T-cell (primary cell): ENCODE data around the gene CST7. TPM values are rescaled to one million over a fixed set of nuclear protein-coding genes. Genes with fewer than 3 reads are reported as not detected.

Experiments
- ATAC-seq, 4 experiments: fragments of 200-7000 bp in 3 of 4; fragments of 150-1000 bp in 1 of 4; cut with Tn5 transposase; replicated peaks in 1 of 4; 1 replicate in 3 of 4; 2 replicates in 1 of 4; pipeline ENCODE4 v1.10.0; 2021; ENCODE audit warnings: moderate library complexity in 3 of 4, mild to moderate bottlenecking in 2 of 4, moderate number of reproducible peaks in 1 of 4
- CTCF ChIA-PET, 2 donors: fragments of 300-600 bp; sonication (Branson Sonifier 250); formaldehyde crosslinking; loops; one replicate each; lab custom pipeline; 2022; ENCODE audit warnings: antibody characterized with exemption in 2 of 2; lab: Charles Lee
- POLR2A ChIA-PET, 2 donors: fragments of 300-600 bp; sonication (Branson Sonifier 250); formaldehyde crosslinking; loops; one replicate each; lab custom pipeline; 2022; ENCODE audit warnings: antibody characterized with exemption in 2 of 2; lab: Charles Lee
- DNase-seq, 35 experiments: peaks; one replicate each; pipeline versions ENCODE4 v3.0.0 to v3.0.0-alpha.2; 2013 to 2023
- H3K27ac ChIP-seq: one replicate; pipeline ENCODE4 v1.5.1; 2013; ENCODE audit warnings: low read length
- H3K27me3 ChIP-seq, 2 experiments: replicated peaks in 1 of 2; 1 replicate in 1 of 2; 2 replicates in 1 of 2; pipeline versions ENCODE4 v1.6.1 to v1.7.0; 2013; ENCODE audit warnings: low read length in 1 of 2, mixed read lengths in 1 of 2; ENCODE audit not compliant: control insufficient read depth in 2 of 2, insufficient read depth in 2 of 2; ENCODE audit errors: extremely low read depth in 1 of 2
- H3K36me3 ChIP-seq, 2 donors: 1 replicate in 1 of 2; 2 replicates in 1 of 2; pipeline versions ENCODE4 v1.6.1 to v1.7.0; 2013; ENCODE audit warnings: low read length in 1 of 2; ENCODE audit not compliant: control insufficient read depth in 2 of 2, insufficient read depth in 1 of 2; ENCODE audit errors: extremely low read depth in 1 of 2
- H3K4me1 ChIP-seq, 2 experiments: 1 replicate in 1 of 2; 2 replicates in 1 of 2; pipeline versions ENCODE4 v1.6.1 to v1.7.0; 2013; ENCODE audit warnings: low read length in 2 of 2, mixed read lengths in 1 of 2; ENCODE audit not compliant: insufficient read depth in 2 of 2, control insufficient read depth in 1 of 2; ENCODE audit errors: extremely low read depth in 1 of 2
- H3K4me3 ChIP-seq, 2 donors: 1 replicate in 1 of 2; 2 replicates in 1 of 2; pipeline versions ENCODE4 v1.5.1 to v1.7.0; 2013; ENCODE audit warnings: mild to moderate bottlenecking in 2 of 2, low read length in 1 of 2, moderate library complexity in 1 of 2; ENCODE audit not compliant: control insufficient read depth in 1 of 2; ENCODE audit errors: extremely low read depth in 1 of 2
- H3K9me3 ChIP-seq: 2 replicates; pipeline ENCODE4 v1.7.0; 2013
- H3K27ac Mint-ChIP-seq, 2 donors: one replicate each; pipeline ENCODE4 v1.8.0; 2020 to 2021; ENCODE audit warnings: mild to moderate bottlenecking in 2 of 2, mixed read lengths in 2 of 2
- H3K27me3 Mint-ChIP-seq, 2 donors: one replicate each; pipeline ENCODE4 v1.8.0; 2021 to 2022; ENCODE audit warnings: mixed read lengths in 2 of 2
- H3K36me3 Mint-ChIP-seq: one replicate; pipeline ENCODE4 v1.8.0; 2021; ENCODE audit warnings: mixed read lengths
- H3K4me1 Mint-ChIP-seq, 3 donors: one replicate each; pipeline ENCODE4 v1.8.0; 2020 to 2022; ENCODE audit warnings: mixed read lengths in 3 of 3, mild to moderate bottlenecking in 1 of 3
- H3K4me3 Mint-ChIP-seq, 3 donors: one replicate each; pipeline ENCODE4 v1.8.0; 2020 to 2022; ENCODE audit warnings: mild to moderate bottlenecking in 3 of 3, mixed read lengths in 3 of 3, moderate library complexity in 3 of 3
- H3K9me3 Mint-ChIP-seq, 3 donors: one replicate each; pipeline ENCODE4 v1.8.0; 2020 to 2022; ENCODE audit warnings: mixed read lengths in 3 of 3
- WGBS: methylation state at CpG from one replicate; pipeline ENCODE4 v1.1.5; 2013; ENCODE audit warnings: missing lambda C conversion rate; ENCODE audit not compliant: insufficient coverage; 5-methylcytosine and 5-hydroxymethylcytosine counted together
- total RNA-seq, 35 experiments: library from RNA in 6 of 35; stranded (reverse) in 6 of 35; fragments of 120-200 nt in 1 of 35; gene quantifications; one replicate each; pipeline versions ENCODE4 v1.2.1 to v1.2.4 and lab custom pipeline; 2013 to 2026

CST7 gene
- total RNA-seq, 5 donors from 2014 or later (not counting 1 experiment from before 2014, with no cell fraction given), result 22.8 to 92.0 (median 46.2) TPM

- ChIA-PET POLR2A (interaction anchor here in 1 of 2 donors (0.6 kb wide), 1 partner anchor 64 kb away, joined by 3 read pairs; no protein-coding TSS in a partner anchor), CTCF (no interaction called here)
- no peaks in the 10 kb centered on the region for H3K4me1 Mint-ChIP-seq
- H3K36me3 Mint-ChIP-seq, result peaks cover 9% of the 10 kb centered on the region
- 75% methylated on average over 2 of the region's 7 CpGs for WGBS
- Histone ChIP-seq H3K4me1 (no peaks in the 10 kb centered on the region), H3K4me3 (no peak overlapping the region), H3K27me3 (peaks cover 0 to 19% of the 10 kb centered on the region in 2 experiments), H3K9me3 (peaks cover 3% of the 10 kb centered on the region), H3K36me3 (no peaks in the 10 kb centered on the region), H3K27ac (no peak overlapping the region)
- no peak overlapping the region for H3K27ac Mint-ChIP-seq
- DNase-seq, result no peak
- H3K9me3 Mint-ChIP-seq, result peaks cover 0 to 14% (median 12%) of the 10 kb centered on the region in 3 donors
- no peak for ATAC-seq
- H3K4me3 Mint-ChIP-seq, result no peak overlapping the region
- H3K27me3 Mint-ChIP-seq, result peaks cover 0 to under 1% of the 10 kb centered on the region in 2 donors
These were observed 37.6 kb upstream of the CST7 start for GRCh38 chr20:24911461-24911860.

GRCh38 chr20:24912397-24913075 lies 36.5 kb upstream of the CST7 start:
- Histone ChIP-seq H3K36me3 (no peaks in the 10 kb centered on the region), H3K27me3 (peaks cover 0 to 20% of the 10 kb centered on the region in 2 experiments), H3K4me1 (no peaks in the 10 kb centered on the region), H3K9me3 (no peaks in the 10 kb centered on the region), H3K4me3 (no peak overlapping the region), H3K27ac (no peak overlapping the region)
- DNase-seq (no peak), ATAC-seq (no peak)
- Mint-ChIP-seq H3K9me3 (peaks cover 0 to 5% (median 4%) of the 10 kb centered on the region in 3 donors), H3K4me1 (no peaks in the 10 kb centered on the region), H3K36me3 (peaks cover 8% of the 10 kb centered on the region), H3K27me3 (peaks cover 0 to 7% of the 10 kb centered on the region in 2 donors), H3K27ac (no peak overlapping the region), H3K4me3 (no peak overlapping the region)
- ChIA-PET POLR2A (no interaction called here), CTCF (no interaction called here)
- WGBS, result 94% methylated on average over 6 of the region's 8 CpGs

GRCh38 chr20:24913076-24913628 lies 35.9 kb upstream of the CST7 start:
- H3K36me3 Mint-ChIP-seq, result peaks cover 2% of the 10 kb centered on the region
- H3K27ac ChIP-seq, result no peak overlapping the region
- H3K27me3 Mint-ChIP-seq, result peaks cover 0 to 7% of the 10 kb centered on the region in 2 donors
- H3K4me1 Mint-ChIP-seq, result peaks cover 0 to 4% (median 0%) of the 10 kb centered on the region in 3 donors
- H3K27ac Mint-ChIP-seq, result no peak overlapping the region
- DNase-seq (no peak), ATAC-seq (no peak)
- WGBS, result 93% methylated on average over 7 of the region's 9 CpGs
- H3K4me3 ChIP-seq, result no peak overlapping the region
- POLR2A ChIA-PET, result no interaction called here
- no peaks in the 10 kb centered on the region for H3K36me3 ChIP-seq
- H3K9me3 Mint-ChIP-seq, result peaks cover 0 to 4% (median under 1%) of the 10 kb centered on the region in 3 donors
- H3K4me1 ChIP-seq, result peaks cover 0 to 4% of the 10 kb centered on the region in 2 experiments
- CTCF ChIA-PET, result no interaction called here
- H3K27me3 ChIP-seq, result peaks cover 0 to 26% of the 10 kb centered on the region in 2 experiments
- no peaks in the 10 kb centered on the region for H3K9me3 ChIP-seq
- H3K4me3 Mint-ChIP-seq, result no peak overlapping the region

- Mint-ChIP-seq H3K9me3 (no peaks in the 10 kb centered on the region), H3K4me3 (no peak overlapping the region), H3K36me3 (no peaks in the 10 kb centered on the region), H3K4me1 (peaks cover 5 to 8% (median 7%) of the 10 kb centered on the region in 3 donors), H3K27ac (no peak overlapping the region), H3K27me3 (peaks cover 0 to 11% of the 10 kb centered on the region in 2 donors)
- ATAC-seq (no peak), DNase-seq (no peak)
- no peak overlapping the region for H3K27ac ChIP-seq
- 79% methylated on average over 9 of the region's 14 CpGs for WGBS
- CTCF ChIA-PET, result interaction anchor here in 1 of 2 donors (0.6 to 0.7 kb wide), 2 partner anchors 201 to 294 kb away, joined by 3 read pairs; no protein-coding TSS in a partner anchor
- H3K27me3 ChIP-seq, result peaks cover 0 to 28% of the 10 kb centered on the region in 2 experiments
- H3K9me3 ChIP-seq, result no peaks in the 10 kb centered on the region
- no peaks in the 10 kb centered on the region for H3K36me3 ChIP-seq
- POLR2A ChIA-PET, result no interaction called here
- H3K4me1 ChIP-seq, result peaks cover 0 to 11% of the 10 kb centered on the region in 2 experiments
- H3K4me3 ChIP-seq, result no peak overlapping the region
These were observed 34.5 kb upstream of the CST7 start for GRCh38 chr20:24914388-24915241.

- Histone ChIP-seq H3K27ac (no peak overlapping the region), H3K9me3 (no peaks in the 10 kb centered on the region), H3K27me3 (peaks cover 0 to 28% of the 10 kb centered on the region in 2 experiments), H3K4me1 (peaks cover 0 to 11% of the 10 kb centered on the region in 2 experiments), H3K4me3 (no peak overlapping the region), H3K36me3 (no peaks in the 10 kb centered on the region)
- ATAC-seq, result no peak
- no peak for DNase-seq
- Mint-ChIP-seq H3K27me3 (peaks cover 0 to 13% of the 10 kb centered on the region in 2 donors), H3K4me1 (peaks cover 5 to 8% (median 7%) of the 10 kb centered on the region in 3 donors), H3K4me3 (no peak overlapping the region), H3K9me3 (no peaks in the 10 kb centered on the region), H3K36me3 (no peaks in the 10 kb centered on the region), H3K27ac (no peak overlapping the region)
- WGBS, result 88% methylated on average over 9 of the region's 9 CpGs
- ChIA-PET CTCF (no interaction called here), POLR2A (no interaction called here)
These were observed 33.6 kb upstream of the CST7 start for GRCh38 chr20:24915440-24915839.

GRCh38 chr20:24915892-24916291 lies 33.2 kb upstream of the CST7 start:
- H3K4me3 Mint-ChIP-seq, result no peak overlapping the region
- Histone ChIP-seq H3K9me3 (no peaks in the 10 kb centered on the region), H3K4me1 (peaks cover 0 to 11% of the 10 kb centered on the region in 2 experiments), H3K36me3 (no peaks in the 10 kb centered on the region), H3K27me3 (peaks cover 0 to 25% of the 10 kb centered on the region in 2 experiments), H3K4me3 (no peak overlapping the region), H3K27ac (no peak overlapping the region)
- DNase-seq (no peak), ATAC-seq (no peak)
- POLR2A ChIA-PET, result no interaction called here
- H3K36me3 Mint-ChIP-seq, result no peaks in the 10 kb centered on the region
- H3K9me3 Mint-ChIP-seq, result no peaks in the 10 kb centered on the region
- CTCF ChIA-PET, result no interaction called here
- peaks cover 0 to 13% of the 10 kb centered on the region in 2 donors for H3K27me3 Mint-ChIP-seq
- WGBS, result 95% methylated on average over 7 of the region's 7 CpGs
- no peak overlapping the region for H3K27ac Mint-ChIP-seq
- peaks cover 5 to 8% (median 7%) of the 10 kb centered on the region in 3 donors for H3K4me1 Mint-ChIP-seq
